RWPE1 (cell line): ENCODE measurements around the gene FUT9.

ENCODE experiments used
- CTCF ChIA-PET: fragments of 350-600 bp; sonication (Branson Sonifier 250); formaldehyde crosslinking; extraction: SDS; loops from one replicate; lab custom pipeline; 2021; lab: Yijun Ruan, JAX
- POLR2A ChIA-PET: fragments of 400-600 bp; formaldehyde crosslinking; extraction: SDS; loops from one replicate; lab custom pipeline; 2020; ENCODE audit warnings: antibody characterized with exemption; ENCODE audit not compliant: low non-redundant PET; lab: Yijun Ruan, JAX
- DNase-seq: peaks from one replicate; pipeline ENCODE4 v3.0.0; 2012; ENCODE audit warnings: low spot score
- H3K27ac ChIP-seq: fragments of 450-650 bp; 2 replicates; pipeline ENCODE4 v1.5.1; 2017
- CTCF ChIP-seq: fragments of 450-650 bp; conservative IDR thresholded peaks from 2 replicates; pipeline ENCODE4 v1.5.1; 2017; ENCODE audit warnings: low read depth, mild to moderate bottlenecking

The FUT9 gene

DNA sequence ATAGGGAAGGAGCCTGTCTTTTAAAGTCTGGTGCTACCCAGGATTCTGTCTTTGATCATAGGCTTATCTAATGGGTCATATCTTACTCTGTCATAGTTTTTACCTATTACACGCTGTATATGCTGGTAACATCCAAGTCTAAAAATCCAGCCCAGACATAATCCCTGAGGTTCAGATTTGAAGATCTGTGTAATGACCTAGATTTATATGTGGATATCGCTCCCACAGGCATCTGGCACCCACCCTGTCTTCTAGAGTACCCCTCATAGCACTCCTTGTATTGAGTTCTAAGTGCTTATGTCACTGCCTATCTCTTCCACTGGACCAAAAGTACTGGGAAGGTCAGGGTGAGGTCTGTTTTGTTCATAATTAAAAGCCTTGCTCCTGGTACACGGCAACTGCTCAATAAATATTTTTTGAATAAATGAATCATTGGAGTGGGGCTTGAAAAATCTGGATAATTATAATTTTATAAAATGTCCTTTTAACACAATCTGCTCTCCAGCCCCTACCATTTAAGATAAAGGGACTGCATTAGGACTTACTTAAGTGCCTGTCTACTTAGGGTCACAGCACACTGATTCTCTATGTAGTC is 136.4 kb downstream of the FUT9 start:
- no peak for TF ChIP-seq CTCF
- no peak overlapping the region for H3K27ac ChIP-seq
- ChIA-PET POLR2A (no interaction called here), CTCF (no interaction called here)
- no peak for DNase-seq

GRCh38 chr6:96153775-96154174 is 138.0 kb downstream of the FUT9 start:
- H3K27ac ChIP-seq: no peak overlapping the region
- CTCF ChIA-PET: no interaction called here
- no peak for TF ChIP-seq CTCF
- POLR2A ChIA-PET: no interaction called here
- no peak for DNase-seq

GRCh38 chr6:96156425-96156824 is 140.7 kb downstream of the FUT9 start:
- DNase-seq: no peak
- TF ChIP-seq CTCF: no peak
- no peak overlapping the region for H3K27ac ChIP-seq
- ChIA-PET CTCF (no interaction called here), POLR2A (no interaction called here)

DNA sequence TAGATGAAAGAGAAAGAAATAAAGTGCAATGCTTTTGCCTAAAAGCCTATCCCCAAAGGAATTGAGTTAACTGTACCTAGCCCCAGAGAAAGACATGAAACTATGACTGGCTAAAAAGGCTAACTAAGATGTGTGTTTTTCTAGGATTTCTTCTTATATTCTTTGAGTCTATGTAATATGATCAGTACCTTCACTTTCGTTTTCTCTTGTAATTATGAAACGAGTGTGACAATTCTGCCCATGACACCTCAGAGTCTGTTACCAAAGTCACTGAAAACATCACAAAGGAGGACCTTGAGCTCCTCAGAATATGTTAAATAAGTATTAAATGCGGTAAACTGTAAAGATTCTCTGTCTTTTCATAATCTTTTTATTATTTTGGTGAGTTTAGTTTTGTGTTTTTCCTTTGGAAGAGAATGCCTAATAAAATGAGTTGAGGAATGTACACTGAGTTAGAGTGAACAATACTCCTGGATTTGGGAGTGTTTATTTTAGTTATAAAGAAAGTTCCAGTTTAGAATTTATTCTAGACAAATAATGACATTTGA is 141.3 kb downstream of the FUT9 start:
- no peak for TF ChIP-seq CTCF
- CTCF ChIA-PET: no interaction called here
- DNase-seq: peak; percentile 5
- no peak overlapping the region for H3K27ac ChIP-seq
- POLR2A ChIA-PET: no interaction called here

DNA sequence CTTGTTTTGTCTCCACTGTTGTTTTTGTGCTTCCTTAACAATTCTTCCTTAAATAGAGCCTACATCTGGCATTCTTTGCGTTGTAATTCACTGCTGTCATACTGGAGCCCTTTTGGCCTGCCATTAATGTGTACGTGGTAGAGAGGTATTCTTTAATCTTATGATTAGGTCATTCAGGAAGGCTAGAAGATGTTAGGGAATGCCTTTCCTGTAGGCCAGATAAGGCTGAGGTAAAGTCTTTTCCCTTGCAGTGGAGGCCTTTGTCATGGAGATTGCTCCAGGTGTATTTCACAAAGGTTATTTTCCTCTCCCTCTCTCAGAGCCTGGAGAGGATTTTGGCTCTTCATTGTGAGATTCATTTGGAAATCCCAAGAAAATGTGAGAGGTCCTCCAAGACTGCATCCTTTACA is 146.9 kb downstream of the FUT9 start:
- no peak overlapping the region for H3K27ac ChIP-seq
- CTCF ChIA-PET: no interaction called here
- DNase-seq: no peak
- no peak for TF ChIP-seq CTCF
- POLR2A ChIA-PET: no interaction called here

- POLR2A ChIA-PET: no interaction called here
- DNase-seq: no peak
- no peak overlapping the region for H3K27ac ChIP-seq
- no peak for TF ChIP-seq CTCF
- CTCF ChIA-PET: no interaction called here
Measured at GRCh38 chr6:96164802-96165201, 149.0 kb downstream of the FUT9 start.
